AG09309 (cell line): ENCODE measurements around the gene ARPC4.
A peak's percentile ranks its signal among the peaks of the same experiment; 100 is the strongest.

ENCODE experiments used
- DNase-seq: peaks from one replicate; pipeline ENCODE4 v3.0.0-alpha.2; 2010; ENCODE audit warnings: low read depth
- H3K4me3 ChIP-seq: 2 replicates; pipeline ENCODE4 v1.5.1; 2011; ENCODE audit warnings: mild to moderate bottlenecking, low read depth, low read length, moderate library complexity; ENCODE audit not compliant: control insufficient read depth
- TF ChIP-seq, protein P1 (sequence below): IDR thresholded peaks from 2 replicates; pipeline ENCODE4 v1.5.1; 2011; ENCODE audit warnings: mild to moderate bottlenecking, low read depth, low read length, inconsistent platforms; ENCODE audit not compliant: insufficient read depth, control insufficient read depth; ENCODE audit errors: missing control alignments

ARPC4 gene

DNA sequence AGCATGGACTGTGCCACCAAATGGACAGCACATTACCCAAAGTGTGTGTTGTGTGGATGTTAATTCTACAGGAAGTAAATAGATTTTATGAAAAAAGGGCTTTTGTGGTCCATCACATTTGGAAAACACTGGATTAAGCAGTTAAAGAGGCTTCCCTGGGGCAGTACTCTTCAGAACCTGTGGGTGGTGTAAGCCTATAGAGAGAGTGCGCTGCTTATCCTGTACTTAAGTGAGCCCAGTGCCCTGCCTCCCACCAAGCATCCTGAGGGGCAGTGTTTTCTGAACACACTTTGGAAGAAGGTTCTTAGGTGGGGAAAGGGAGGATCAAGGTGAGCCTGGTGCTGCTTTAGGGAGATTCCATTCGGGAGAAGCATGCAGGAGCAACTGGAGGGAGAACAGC is 28.1 kb downstream of the ARPC4 start:
- H3K4me3 ChIP-seq = no peak overlapping the region
- TF ChIP-seq, protein P1, sequence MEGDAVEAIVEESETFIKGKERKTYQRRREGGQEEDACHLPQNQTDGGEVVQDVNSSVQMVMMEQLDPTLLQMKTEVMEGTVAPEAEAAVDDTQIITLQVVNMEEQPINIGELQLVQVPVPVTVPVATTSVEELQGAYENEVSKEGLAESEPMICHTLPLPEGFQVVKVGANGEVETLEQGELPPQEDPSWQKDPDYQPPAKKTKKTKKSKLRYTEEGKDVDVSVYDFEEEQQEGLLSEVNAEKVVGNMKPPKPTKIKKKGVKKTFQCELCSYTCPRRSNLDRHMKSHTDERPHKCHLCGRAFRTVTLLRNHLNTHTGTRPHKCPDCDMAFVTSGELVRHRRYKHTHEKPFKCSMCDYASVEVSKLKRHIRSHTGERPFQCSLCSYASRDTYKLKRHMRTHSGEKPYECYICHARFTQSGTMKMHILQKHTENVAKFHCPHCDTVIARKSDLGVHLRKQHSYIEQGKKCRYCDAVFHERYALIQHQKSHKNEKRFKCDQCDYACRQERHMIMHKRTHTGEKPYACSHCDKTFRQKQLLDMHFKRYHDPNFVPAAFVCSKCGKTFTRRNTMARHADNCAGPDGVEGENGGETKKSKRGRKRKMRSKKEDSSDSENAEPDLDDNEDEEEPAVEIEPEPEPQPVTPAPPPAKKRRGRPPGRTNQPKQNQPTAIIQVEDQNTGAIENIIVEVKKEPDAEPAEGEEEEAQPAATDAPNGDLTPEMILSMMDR = peak; percentile 33
- DNase-seq = no peak

DNA sequence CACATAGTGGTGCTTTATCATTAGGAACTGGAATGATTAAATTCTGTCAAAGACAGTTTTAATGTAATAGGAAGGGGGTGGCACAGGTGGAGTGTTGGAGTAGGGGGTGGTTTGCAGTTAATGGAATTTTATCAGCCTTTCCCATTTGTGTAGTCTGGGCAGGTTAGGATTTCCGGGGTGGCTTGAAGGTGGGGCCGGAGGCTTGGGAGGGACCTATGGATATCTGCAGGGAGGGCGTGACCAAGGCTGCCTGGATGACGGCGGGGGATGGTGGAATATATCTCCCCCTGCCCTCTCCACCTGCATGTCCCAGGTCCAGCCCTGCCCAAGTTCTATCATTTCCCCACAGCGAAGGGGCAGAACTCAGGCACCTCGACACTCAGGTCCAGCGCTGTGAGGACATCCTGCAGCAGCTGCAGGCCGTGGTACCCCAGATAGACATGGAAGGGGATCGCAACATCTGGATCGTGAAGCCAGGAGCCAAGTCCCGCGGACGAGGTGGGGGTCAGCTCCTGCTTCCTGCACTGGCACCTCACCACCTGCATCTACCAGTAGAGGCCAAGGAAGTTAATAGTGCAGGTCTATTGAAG is 32.7 kb downstream of the ARPC4 start:
- TF ChIP-seq, protein P1 = no peak
- no peak overlapping the region for H3K4me3 ChIP-seq
- DNase-seq = no peak

DNA sequence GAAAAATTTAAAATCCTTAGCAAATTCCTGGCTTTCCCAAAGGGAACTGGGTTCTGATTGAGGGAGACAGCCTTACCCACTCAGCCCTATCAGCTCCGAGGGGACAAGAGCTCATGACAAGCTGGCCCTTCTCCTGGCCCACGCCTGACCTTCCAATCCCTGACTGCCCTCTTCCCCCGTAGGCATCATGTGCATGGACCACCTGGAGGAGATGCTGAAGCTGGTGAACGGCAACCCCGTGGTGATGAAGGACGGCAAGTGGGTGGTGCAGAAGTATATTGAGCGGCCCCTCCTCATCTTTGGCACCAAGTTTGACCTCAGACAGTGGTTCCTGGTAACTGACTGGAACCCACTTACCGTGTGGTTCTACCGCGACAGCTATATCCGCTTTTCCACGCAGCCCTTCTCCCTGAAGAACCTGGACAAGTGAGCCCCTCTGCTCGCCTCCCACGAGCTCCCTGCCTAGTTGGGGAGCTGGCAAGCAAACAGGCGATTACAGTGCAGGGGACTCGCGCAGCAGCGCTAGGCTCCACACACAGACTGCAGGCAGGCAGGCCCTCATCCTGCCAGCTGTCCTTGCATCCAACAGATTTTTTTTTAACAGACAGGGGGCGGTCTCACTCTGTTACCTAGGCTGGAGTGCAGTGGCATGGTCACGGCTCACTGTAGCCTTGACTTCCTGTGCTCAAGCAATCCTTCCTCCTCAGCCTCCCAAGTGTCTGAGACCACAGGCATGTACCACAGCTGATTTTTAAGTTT is 34.1 kb downstream of the ARPC4 start:
- no peak for DNase-seq
- no peak overlapping the region for H3K4me3 ChIP-seq
- TF ChIP-seq, protein P1 = peak; percentile 22

DNA sequence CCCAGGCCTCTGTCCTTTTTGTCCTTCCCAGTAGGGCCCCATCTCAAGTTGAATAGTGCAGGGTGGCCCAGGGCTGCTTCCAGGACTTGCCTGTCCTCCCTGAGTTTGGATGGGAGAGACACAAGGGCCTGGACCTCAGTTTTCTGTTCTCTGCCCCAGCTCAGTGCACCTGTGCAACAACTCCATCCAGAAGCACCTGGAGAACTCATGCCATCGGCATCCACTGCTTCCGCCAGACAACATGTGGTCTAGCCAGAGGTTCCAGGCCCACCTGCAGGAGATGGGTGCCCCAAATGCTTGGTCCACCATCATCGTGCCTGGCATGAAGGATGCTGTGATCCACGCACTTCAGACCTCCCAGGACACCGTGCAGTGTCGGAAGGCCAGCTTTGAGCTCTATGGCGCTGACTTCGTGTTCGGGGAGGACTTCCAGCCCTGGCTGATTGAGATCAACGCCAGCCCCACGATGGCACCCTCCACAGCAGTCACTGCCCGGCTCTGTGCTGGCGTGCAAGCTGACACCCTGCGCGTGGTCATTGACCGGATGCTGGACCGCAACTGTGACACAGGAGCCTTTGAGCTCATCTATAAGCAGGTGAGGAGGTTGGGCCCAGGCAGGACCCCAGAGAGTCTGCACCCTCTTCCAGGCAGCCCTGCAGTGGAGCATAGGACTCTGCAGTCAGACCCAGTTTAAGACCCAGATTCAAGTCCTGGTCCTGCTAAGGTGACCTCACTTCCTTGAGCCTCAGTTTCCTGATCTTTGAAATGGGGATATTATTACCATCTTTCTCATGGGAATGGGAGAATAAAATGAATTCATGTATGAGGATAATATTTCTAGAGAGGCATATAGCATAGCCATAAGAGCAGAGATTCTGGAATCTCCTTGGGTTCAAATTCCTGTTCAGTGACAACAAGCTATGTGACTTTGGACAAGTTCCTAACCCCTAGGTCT is 36.2 kb downstream of the ARPC4 start:
- no peak for DNase-seq
- H3K4me3 ChIP-seq = no peak overlapping the region
- TF ChIP-seq, protein P1 = no peak

DNA sequence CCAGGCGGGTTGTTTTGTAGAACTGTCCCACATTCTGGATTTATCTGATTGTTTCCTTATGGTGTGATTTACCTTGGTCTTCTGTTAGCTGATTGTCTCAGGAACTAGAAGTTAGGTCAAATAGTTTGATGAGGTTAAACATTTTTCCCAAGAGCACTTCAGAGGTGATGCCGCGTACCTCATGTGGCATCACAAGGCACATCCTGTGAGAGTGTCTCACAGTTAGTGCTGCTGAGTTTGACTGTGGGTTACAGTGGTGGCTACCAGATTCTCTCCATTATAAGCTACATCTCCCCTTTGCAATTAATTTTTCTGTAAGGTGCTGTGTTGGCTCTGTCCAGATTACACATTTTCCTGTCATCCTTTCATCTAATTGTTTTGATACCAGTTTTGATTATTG is 38.4 kb downstream of the ARPC4 start:
- DNase-seq = no peak
- TF ChIP-seq, protein P1 = no peak
- H3K4me3 ChIP-seq = no peak overlapping the region

DNA sequence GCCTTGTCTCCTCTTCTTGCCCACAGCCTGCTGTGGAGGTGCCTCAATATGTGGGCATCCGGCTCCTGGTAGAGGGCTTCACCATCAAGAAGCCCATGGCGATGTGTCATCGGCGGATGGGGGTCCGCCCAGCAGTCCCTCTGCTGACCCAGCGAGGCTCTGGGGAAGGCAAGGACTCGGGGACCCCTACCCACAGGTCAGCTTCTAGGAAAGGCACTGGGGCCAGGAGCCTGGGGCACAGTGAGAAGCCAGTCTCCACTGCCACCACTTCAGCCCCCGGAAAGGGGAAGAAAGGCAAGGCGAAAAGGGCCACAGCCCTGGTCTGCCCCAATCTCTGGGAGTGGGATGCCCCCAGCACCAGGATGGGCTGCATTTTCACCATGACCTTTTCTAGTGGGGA is 40.2 kb downstream of the ARPC4 start:
- no peak overlapping the region for H3K4me3 ChIP-seq
- TF ChIP-seq, protein P1 = no peak
- DNase-seq = no peak
